GM18520 (cell line): ENCODE data around the gene KCNT1.

ENCODE experiments used
- ATAC-seq: cut with Tn5 transposase; IDR thresholded peaks from one replicate; pipeline ENCODE4 v1.9.1; 2021; ENCODE audit not compliant: unreplicated experiment

KCNT1 gene

DNA sequence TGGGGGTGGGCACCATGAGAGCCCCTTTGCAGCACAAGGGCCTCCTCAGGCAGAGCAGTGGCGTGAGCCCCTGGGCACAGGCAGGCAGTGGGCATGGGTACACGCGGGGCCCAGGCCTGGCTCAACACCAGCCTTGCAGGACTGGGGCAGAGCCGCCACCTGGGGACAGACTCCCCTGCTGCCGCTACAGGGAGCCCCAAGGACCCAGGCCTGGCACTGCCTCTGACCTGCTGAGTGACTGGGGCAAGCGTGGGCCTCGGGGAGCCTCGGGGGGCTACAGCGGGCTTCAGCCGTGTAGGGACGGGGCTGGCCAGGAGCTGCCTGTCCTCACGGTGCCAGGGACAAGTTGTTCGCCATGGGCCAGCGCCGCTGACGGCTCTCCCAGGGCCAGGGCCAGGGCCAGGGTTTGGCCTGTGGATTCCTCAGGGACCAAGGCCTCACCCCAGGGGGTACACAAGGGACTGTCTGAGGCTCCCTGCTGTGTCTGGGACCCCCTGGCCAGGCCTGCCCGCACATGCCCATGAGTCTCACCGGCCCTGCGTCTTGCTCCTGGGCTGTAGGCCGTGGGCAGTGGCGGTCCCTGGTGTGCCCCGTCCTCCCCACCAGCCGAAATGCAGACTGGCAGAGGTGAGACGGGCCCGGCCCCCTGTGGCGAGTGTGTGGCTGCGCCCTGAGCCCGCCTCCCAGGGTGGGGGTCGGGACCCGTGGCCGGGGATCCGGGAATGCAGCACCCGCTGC lies 42.5 kb downstream of the KCNT1 start:
- ATAC-seq, result no peak

DNA sequence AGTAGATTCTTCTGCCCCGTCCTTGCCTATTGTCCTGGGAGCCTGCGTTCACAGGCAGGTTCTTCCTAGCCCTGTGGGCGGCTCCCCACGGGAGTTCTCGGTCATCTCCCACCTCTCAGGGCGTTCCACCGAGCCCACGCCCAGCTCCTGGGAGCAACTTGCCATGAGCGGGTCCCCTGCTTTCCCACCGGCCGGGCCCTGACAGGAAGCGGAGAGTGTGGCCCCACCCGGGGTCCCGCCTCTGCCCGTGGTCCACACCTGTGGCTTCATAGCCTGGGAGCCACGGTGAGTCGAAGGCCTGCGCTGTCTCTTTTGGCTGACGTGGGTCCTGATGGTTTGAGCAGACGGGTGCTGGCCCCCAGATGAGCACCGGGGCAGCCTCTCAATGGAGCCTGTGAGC lies 43.2 kb downstream of the KCNT1 start:
- no peak for ATAC-seq

DNA sequence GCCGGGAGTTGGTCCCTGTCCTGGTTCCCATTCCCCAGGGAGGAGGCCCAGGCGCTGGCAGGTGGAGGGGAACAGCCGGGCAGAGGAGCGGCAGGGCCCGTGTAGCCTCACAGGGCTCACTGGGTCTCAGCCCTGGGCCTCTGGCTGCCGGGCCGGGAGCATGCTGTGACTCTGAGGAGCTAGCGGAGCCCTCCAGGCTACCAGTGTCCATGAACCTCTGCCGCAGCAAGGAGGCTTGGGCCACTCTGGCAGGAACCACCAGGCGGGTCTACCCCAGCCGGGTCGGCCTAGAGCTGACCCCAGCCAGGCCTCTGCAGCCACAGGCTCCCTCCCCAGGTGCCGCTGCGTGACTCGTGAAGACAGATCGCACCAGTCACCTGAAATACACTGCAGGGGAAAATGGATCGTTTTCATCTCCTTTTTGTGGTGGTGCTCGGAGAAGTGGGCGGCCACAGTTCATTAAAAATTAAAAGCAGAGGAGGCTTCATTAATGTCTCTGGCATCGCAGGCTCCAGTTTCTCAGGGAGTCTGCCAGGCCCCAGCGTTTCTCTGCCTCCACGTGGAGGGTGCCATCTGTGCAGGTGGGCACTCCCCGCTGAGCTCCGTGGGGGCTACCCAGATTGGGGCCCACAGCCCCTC lies 43.8 kb downstream of the KCNT1 start:
- no peak for ATAC-seq

DNA sequence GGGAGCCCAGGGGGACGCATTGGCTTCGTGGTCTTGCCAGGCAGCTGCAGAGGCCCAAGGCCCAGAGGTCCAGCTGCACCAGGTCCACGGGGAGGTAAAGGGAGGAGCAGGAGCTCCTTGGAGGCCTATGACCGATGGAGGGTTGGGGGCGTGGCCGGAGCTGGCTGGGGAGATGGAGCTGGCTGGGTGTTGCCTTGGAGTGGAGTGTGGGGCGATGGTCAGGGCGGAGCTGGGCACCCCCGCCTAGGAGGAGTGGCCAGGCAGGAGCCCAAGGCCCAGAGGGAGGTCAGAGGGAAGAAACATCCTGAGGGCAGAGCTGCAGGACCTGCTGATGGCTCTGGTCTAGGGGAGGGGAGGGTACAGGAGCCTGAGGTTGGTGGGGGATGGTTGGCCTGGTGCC lies 44.6 kb downstream of the KCNT1 start:
- no peak for ATAC-seq

DNA sequence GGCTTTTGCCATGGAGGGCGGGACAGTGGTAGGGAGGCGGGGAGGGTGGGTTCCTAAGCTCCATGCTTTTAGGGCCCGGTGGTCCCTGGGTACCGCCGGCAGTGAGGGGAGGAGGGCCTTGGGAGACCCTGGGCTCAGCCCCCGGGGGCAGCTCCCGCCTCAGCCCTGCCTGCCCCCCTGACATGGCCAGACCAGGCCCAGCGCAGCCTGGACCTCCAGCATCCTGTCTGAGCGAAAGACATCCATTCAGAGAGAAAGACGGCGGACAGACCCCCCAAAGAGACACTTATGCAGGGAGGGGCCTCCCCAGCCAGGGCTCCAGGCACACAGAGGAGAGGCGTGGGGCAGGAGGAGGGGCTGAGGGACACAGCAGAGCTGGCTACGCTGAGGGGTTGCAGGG lies 45.3 kb downstream of the KCNT1 start:
- no peak for ATAC-seq

DNA sequence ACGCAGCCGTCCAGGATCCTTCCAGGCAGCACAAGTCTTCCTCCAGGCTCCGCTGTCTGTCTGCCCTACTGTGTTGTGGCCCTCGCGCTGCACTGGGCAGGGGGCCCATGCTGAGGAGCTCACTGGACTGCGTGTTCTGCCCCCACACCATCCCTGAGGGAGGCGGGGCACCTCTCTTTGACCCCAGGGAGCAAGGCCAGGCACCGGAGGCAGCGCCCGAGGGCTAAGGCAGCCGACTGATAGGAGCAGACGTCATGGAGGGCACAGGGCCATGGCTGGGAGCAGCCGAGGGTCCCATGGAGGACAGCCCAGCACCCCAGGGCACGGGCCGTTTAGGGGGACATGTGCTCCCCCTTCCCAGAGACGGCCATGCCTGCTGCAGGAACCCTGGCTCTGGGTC lies 46.7 kb downstream of the KCNT1 start:
- ATAC-seq, result no peak

DNA sequence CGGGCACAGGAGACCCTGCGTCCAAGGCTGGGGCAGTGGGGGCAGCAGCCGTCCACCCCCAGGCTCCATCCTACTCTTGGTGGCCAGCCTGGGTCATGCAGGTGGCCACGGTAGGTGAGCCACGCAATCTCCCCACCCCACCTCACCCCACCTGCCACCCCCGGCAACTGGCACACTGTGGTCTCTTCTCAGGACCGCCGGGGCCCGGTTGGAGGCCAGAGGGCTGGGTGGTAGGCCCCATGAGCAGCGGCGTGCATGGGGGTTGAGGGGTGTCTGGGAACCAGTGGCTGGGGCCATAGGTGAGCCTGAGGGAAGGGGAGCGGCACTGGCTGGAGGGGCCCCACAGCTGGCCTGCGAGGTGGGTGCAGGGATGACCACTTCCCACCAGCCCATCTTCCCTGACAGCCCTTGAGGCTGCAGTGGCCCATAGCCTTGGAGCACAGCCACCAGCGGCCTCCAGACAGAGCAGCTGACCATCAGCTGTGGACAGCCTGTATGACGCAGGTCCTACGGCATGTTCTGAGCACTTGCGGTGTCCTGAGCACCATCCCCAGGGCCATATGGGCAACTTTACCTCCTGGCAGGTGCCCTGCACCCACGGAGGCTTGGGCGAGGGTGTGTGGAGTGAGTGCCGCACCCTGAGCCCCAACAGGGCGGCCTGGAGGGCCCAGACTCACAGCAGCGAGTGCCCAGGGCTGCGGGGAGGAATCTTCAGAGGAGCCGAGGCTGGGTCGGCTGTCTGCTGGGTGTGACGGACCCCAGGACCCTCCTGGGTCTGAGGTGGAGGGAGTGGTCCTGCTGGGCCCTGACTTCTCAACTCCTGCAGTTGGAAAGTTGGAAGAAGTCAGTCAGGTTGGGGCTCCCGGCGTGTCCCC lies 47.4 kb downstream of the KCNT1 start:
- ATAC-seq, result no peak

DNA sequence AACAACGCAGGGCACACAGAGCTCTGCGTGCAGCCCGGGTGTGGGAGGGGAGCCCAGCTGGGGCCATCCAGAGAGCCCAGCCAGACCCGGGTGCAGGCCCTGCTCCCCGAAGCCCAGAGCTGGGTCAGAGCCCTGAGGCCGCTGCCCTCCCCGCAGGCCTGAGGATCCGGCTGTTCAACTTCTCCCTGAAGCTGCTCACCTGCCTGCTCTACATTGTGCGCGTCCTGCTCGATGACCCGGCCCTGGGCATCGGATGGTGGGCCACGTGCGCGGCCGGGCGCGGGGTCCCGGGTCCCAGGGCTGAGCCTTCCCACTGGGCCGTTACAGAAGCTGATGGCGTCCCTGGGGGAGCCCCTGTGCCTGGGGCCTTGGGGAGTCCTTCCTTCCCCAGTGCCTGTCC lies 48.8 kb downstream of the KCNT1 start:
- ATAC-seq, result no peak

DNA sequence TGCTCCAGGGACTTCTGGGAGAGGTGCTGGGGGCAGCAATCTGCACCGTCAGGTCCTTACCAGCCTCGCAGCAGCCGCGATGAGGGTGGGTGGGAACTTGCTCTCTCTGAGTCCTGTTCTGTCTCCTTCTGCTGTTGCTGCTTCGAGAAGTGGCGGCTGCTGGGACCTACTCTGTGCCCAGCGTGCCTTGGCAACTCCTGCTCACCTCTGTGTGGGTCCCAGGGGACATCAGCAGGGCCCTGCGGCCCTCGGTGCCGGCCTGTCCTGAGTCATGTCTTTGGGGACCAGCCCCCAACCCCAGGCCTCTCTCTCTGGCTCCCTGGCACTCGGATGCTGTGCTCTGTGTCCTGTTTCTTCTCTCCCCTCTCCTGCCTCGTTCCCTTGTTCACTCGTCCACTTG lies 49.5 kb downstream of the KCNT1 start:
- no peak for ATAC-seq

DNA sequence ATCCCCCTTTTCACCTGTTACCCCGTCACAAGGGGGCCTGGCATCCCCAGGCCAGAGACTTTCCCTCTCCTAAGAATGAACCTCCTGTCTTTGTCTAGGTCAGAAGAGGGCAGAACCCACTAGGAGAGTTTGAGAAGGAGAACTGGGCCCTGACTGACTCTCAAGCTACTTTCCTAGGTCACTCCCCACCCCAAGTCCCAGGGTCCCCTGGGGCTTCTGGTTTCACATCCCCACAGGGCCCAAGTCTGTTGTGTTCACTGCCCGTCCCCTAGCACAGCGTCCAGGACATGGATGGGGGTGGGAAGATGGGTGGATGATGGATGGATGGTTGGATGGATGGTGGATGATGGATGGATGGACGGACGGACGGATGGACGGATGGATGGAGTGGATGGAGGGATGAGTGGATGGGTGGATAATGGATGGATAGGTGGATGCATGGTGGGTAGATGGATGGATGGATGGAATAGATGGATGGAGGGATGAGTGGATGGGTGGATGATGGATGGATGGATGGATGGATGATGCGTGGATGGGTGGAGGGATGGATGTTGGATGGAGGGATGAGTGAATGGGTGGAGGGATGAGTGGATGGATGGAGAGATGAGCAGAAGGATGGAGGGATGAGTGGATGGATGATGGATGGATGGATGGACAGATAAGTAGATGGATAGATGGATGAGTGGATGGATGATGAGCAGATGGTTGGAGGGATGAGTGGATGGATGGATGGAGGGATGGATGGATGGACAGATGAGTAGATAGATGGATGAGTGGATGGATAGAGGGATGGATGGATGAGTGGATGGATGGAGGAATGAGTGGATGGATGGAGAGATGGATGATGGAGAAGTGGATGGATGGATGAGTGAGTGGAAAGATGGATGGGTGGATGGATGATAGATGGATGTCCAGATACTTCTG lies 50.6 kb downstream of the KCNT1 start:
- no peak for ATAC-seq

DNA sequence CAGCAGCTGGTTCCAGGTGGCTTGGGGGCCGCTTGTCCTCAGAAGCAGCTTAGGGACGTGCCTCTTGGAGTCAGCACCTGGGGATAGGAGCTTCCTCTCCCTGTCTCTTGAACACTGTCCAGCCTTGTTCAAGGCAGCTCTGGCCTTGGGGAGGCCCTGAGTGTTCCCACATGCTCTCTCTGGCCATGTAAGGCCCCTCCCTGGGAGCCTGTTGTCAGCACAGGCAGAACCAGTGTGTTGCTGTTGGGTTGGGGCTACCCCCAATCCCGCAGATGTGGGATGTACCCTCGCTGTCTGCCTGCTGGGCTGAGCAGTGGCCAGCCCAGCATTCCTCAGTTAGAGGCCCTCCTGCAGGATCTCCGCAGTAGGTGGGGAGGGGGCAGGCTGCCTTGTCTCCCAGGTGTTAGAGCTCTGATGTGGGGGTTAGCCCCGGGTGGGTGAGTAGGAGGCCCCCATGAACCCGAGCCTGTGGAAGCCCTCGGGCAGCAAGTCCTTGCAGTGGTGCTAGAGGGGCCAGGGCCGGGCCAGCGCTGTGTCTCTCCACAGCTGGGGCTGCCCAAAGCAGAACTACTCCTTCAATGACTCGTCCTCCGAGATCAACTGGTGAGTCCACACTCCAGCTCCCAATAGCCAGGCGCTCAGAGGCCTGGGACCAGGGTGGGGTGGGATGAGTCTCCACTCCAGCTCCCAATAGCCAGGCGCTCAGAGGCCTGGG lies 51.6 kb downstream of the KCNT1 start:
- no peak for ATAC-seq

DNA sequence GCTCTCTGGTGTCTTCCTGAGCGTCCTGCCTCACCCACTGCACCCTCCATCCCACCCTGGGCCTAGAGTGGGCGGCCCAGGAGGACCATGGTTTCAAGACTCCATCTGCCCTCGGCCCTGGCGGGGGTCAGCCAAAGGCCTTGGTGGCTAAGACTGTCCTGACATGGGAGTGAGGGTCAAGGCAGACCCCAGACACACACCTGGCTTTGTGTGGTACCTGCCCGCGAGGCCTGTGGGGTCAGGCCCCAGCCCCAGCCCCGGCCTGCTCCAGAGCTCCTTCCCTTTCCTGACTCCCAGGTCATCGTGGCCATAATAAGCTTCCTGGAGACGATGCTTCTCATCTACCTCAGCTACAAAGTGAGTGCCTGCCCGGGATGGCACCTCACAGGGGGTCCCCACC lies 54.6 kb downstream of the KCNT1 start:
- no peak for ATAC-seq

DNA sequence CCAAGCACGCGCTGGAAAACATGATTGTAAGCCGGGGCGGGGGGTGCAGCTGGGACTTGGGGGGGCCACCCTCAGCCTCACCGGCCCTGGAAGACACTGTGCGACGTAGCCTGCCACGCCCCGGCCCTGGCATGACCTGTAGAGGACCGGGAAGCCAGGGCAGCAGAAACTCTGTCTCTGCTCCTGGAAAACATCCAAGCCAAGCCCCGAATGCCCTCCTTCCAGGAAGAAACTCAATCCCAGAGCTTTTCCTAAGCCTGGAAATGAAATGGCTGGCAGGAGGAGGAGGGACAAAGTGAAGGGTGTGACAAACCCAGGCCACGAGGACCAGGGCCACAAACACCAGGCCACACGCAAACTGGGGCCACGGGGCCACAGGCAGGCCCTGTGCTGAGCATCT lies 55.4 kb downstream of the KCNT1 start:
- ATAC-seq, result no peak

DNA sequence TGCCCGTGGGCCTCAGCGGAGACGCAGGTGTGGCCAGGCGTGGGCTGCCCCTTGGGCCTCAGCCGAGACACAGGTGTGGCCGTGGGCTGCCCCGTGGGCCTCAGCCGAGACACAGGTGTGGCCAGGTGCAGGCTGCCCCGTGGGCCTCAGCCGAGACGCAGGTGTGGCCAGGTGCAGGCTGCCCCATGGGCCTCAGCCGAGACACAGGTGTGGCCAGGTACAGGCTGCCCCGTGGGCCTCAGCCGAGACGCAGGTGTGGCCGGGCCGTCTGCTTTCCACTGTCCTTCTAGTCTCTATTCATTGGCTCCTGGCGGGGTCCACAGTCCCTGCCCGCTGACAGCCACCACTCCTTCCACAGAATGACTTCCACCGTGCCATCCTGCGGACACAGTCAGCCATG lies 56.1 kb downstream of the KCNT1 start:
- ATAC-seq, result no peak

DNA sequence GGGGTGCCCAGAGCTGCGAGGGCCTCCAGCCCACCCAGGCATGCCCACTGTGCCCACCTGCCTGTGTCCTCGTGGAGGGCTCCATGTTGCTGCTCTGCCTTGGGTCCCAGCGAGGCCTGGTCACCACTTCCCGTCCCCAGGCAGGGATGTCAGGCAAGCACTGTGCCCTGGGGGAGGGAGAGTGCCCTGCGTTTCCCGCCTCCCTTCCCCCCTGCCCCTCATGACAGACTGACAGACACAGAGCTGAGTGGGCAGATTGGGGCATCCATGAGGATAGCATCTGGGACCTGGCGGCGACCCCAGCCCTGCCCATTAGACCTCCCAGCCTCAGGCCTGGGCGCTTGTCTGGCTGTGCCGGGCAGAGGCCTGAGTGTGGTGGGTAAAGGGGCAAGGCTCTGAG lies 56.9 kb downstream of the KCNT1 start:
- ATAC-seq, result no peak

DNA sequence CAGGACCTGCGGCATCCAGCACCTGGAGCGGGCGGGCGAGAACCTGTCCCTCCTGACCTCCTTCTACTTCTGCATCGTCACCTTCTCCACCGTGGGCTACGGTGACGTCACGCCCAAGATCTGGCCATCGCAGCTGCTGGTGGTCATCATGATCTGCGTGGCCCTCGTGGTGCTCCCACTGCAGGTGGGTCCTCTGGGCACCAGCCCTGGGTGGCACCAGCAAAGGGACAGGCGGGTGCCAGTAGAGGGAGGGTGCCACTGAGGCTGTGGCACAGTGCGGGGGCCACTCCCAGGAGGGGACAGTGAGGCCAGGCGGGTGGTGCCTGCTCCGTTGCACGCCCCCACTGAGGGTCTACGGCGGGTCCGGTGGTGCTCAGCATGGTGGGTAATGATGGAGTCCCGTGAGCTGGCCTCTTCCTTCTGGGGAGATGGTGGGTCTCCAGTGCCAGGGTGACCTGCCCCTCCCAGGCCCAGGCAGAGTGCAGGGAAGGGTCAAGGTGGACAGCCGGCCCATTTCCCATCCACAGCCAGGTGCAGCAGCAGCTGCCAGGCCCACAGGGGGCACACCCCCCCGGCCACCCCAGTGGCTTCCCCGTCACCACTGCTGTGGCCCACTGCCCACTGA lies 57.8 kb downstream of the KCNT1 start:
- no peak for ATAC-seq

DNA sequence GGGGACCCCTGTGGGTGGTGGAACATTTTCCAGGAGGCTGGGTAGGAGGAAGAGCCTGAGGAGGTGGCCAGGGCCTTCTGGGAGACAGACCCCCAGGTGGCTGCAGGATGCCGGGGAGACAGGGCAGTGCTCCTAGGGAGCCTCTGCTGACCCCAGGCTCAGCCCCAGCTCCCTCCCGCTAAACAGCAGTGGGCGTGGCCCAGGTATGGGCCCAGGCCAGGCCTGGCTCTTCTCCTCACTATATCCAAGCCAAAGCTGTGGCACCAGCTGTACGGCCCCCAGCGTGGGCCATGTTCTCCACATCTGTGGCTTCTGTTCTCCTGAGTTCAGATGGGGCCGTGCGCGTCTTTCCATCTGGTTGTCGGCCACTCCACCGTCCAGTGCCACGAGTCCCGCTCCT lies 58.5 kb downstream of the KCNT1 start:
- ATAC-seq, result no peak

DNA sequence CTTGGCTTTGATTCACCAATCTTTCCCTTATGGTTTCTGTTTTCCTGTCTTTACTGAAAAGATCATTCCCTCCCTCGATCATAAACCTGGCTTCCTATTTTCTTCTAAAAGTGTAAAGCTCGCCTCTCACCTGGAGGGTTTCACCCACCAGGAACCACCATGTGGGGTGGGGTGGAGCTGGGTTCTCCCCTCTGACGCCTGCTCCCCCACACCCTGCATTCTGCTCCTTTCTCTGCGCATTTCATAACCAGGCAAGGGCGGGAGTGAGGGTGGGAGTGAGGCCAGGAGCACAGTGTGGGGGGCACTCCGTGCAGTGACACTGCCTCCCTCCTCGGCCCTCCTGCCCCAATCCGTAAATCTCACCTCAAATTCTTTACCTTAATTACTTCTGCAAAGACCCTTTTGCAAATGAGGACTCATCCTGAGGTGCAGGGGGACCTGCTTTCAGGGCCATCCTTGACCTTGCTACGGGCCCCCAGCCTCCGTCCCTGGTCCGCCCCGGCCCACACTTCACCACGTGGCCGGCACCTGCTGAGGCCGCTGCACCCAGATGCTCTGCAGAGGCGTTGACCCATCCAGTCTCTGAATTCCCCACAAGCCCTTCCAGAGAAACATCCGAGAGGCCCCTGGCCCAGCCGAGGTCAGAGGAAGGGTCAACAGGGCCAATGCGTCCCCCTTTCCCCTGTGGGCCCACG lies 59.3 kb downstream of the KCNT1 start:
- no peak for ATAC-seq

DNA sequence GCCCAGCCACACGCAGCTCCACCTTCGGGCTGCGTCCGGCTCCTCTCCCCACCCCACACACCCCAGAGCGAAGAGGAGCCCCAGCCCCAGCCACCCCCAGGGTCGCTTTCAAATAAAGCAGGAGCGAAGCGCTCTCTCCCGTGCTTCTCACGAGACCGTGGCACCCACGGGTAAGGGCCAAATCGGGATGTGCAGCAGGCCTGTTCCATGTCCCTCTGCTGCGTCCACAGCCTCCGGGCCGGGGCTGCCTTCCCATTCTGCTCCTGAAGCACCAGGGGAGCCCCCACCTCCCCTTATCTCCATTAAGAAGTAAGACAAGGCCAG lies 59.8 kb downstream of the KCNT1 start:
- ATAC-seq, result no peak
